GM18502 (cell line): ENCODE measurements around the gene DOK6.

Source experiments
- ATAC-seq: cut with Tn5 transposase; IDR thresholded peaks from one replicate; pipeline ENCODE4 v1.9.1; 2021; ENCODE audit warnings: mild to moderate bottlenecking; ENCODE audit not compliant: unreplicated experiment, poor library complexity

DOK6 gene

GRCh38 chr18:69664399-69664798 is 263.7 kb downstream of the DOK6 start:
- no peak for ATAC-seq

GRCh38 chr18:69674292-69674877 is 273.7 kb downstream of the DOK6 start:
- ATAC-seq, result no peak

GRCh38 chr18:69674966-69675365 is 274.3 kb downstream of the DOK6 start:
- no peak for ATAC-seq

GRCh38 chr18:69677595-69677994 is 276.9 kb downstream of the DOK6 start:
- no peak for ATAC-seq

- no peak for ATAC-seq
Measured at GRCh38 chr18:69680123-69680522, 279.4 kb downstream of the DOK6 start.

GRCh38 chr18:69683176-69683575 is 282.5 kb downstream of the DOK6 start:
- ATAC-seq, result no peak

GRCh38 chr18:69684789-69685188 is 284.1 kb downstream of the DOK6 start:
- no peak for ATAC-seq

GRCh38 chr18:69686861-69687260 is 286.2 kb downstream of the DOK6 start:
- ATAC-seq, result no peak

- ATAC-seq, result no peak
Measured at GRCh38 chr18:69689121-69689759, 288.6 kb downstream of the DOK6 start.

- peak; percentile 67 for ATAC-seq
Measured at GRCh38 chr18:69691008-69691760, 290.5 kb downstream of the DOK6 start.

- ATAC-seq, result no peak
Measured at GRCh38 chr18:69697069-69697468, 296.4 kb downstream of the DOK6 start.

GRCh38 chr18:69697689-69698088 is 297.0 kb downstream of the DOK6 start:
- no peak for ATAC-seq

GRCh38 chr18:69701305-69701704 is 300.6 kb downstream of the DOK6 start:
- ATAC-seq, result no peak

- ATAC-seq, result no peak
Measured at GRCh38 chr18:69703461-69703860, 302.8 kb downstream of the DOK6 start.

- ATAC-seq, result no peak
Measured at GRCh38 chr18:69705987-69706386, 305.3 kb downstream of the DOK6 start.

- no peak for ATAC-seq
Measured at GRCh38 chr18:69708844-69709243, 308.2 kb downstream of the DOK6 start.

GRCh38 chr18:69715191-69715795 is 314.6 kb downstream of the DOK6 start:
- no peak for ATAC-seq

GRCh38 chr18:69717586-69717985 is 316.9 kb downstream of the DOK6 start:
- ATAC-seq, result no peak

- no peak for ATAC-seq
Measured at GRCh38 chr18:69718912-69719547, 318.3 kb downstream of the DOK6 start.

GRCh38 chr18:69720422-69720821 is 319.7 kb downstream of the DOK6 start:
- ATAC-seq, result no peak

- no peak for ATAC-seq
Measured at GRCh38 chr18:69723434-69723833, 322.7 kb downstream of the DOK6 start.
